Measurements from ENCODE around the gene ELL2. TPM values are rescaled to one million over a fixed set of nuclear protein-coding genes. Genes with fewer than 3 reads are reported as not detected.

ELL2 gene
- total RNA-seq, 1 donor from 2014 or later: 50.8 TPM

- no peak for DNase-seq (ENCODE audit: extremely low spot score, unreplicated experiment)
- no peak overlapping the region for H3K4me3 Mint-ChIP-seq (ENCODE audit: unreplicated experiment)
- peaks cover under 1% of the 10 kb centered on the region for H3K4me1 Mint-ChIP-seq (ENCODE audit: unreplicated experiment)
- TF ChIP-seq CTCF (IDR thresholded peaks at IDR 0.05): no peak
- no peaks in the 10 kb centered on the region for H3K9me3 Mint-ChIP-seq (ENCODE audit: unreplicated experiment)
- no peak overlapping the region for H3K27ac Mint-ChIP-seq (ENCODE audit: unreplicated experiment)
- H3K36me3 Mint-ChIP-seq (ENCODE audit: unreplicated experiment): peaks cover 70% of the 10 kb centered on the region
- no peaks in the 10 kb centered on the region for H3K27me3 Mint-ChIP-seq (ENCODE audit: unreplicated experiment)
Observed at GRCh38 chr5:95895251-95895650, 66.4 kb downstream of the ELL2 start.

DNA sequence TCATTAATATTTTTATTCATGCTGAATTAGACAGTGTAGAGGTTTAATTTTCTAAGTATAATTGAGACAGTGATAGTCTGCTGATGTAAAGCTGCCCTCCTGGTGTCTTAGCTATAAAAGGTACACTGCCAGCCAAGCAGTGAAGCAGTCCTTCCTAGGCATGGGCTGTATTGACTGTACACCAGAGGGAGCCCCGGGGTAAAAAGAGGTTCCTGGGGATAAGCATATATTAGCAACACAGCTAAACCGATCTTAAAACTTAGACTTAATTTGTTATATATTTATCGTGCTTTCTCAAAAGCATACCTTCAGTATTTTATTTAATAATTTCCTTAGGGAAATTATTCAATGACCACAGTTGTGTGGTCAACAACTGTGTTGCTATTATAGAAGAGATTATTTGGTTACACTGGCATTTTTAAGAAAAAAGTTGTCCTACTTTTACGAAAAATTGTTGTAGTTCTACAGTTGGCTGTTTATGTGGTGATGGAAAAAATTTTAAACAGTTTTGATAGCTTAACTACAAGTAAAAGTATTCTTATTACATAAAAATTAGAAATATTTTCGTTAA, 68.8 kb downstream of the ELL2 start:
- no peak for DNase-seq (ENCODE audit: extremely low spot score, unreplicated experiment)
- no peaks in the 10 kb centered on the region for H3K9me3 Mint-ChIP-seq (ENCODE audit: unreplicated experiment)
- H3K36me3 Mint-ChIP-seq (ENCODE audit: unreplicated experiment): peaks cover 64% of the 10 kb centered on the region
- no peaks in the 10 kb centered on the region for H3K27me3 Mint-ChIP-seq (ENCODE audit: unreplicated experiment)
- no peak overlapping the region for H3K27ac Mint-ChIP-seq (ENCODE audit: unreplicated experiment)
- TF ChIP-seq CTCF (IDR thresholded peaks at IDR 0.05): peak; percentile 60
- no peak overlapping the region for H3K4me3 Mint-ChIP-seq (ENCODE audit: unreplicated experiment)
- H3K4me1 Mint-ChIP-seq (ENCODE audit: unreplicated experiment): no peaks in the 10 kb centered on the region

DNA sequence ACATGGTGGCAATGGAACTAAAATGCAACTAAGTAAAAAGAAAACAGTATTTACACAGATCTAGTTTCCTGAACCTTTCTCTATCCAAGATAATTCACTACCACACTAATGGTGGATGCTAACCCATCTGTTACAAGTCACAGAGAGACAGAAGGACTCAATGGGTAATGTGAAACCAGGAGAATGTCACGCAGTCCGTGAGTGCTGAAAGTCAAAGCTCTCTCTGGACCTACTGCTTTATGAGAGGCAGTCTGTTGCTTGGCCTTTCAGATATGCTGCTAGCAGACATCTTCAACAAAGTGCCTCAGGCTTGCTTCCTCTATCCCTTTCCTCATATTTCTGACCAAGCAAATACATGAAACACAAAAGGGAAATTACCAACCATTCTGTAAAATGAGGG, 70.2 kb downstream of the ELL2 start:
- H3K36me3 Mint-ChIP-seq (ENCODE audit: unreplicated experiment): peaks cover 58% of the 10 kb centered on the region

GRCh38 chr5:95889076-95889475, 72.6 kb downstream of the ELL2 start:
- Mint-ChIP-seq H3K4me1 (ENCODE audit: unreplicated experiment) (no peaks in the 10 kb centered on the region), H3K27me3 (ENCODE audit: unreplicated experiment) (no peaks in the 10 kb centered on the region), H3K9me3 (ENCODE audit: unreplicated experiment) (no peaks in the 10 kb centered on the region)

More for the DNA sequence above, 70.2 kb downstream of the ELL2 start:
- no peaks in the 10 kb centered on the region for H3K9me3 Mint-ChIP-seq (ENCODE audit: unreplicated experiment)
- H3K4me1 Mint-ChIP-seq (ENCODE audit: unreplicated experiment): no peaks in the 10 kb centered on the region
- no peak for TF ChIP-seq CTCF (IDR thresholded peaks at IDR 0.05)
- H3K27me3 Mint-ChIP-seq (ENCODE audit: unreplicated experiment): no peaks in the 10 kb centered on the region
- H3K27ac Mint-ChIP-seq (ENCODE audit: unreplicated experiment): no peak overlapping the region
- DNase-seq (ENCODE audit: extremely low spot score, unreplicated experiment): no peak
- no peak overlapping the region for H3K4me3 Mint-ChIP-seq (ENCODE audit: unreplicated experiment)

GRCh38 chr5:95887977-95888376, 73.7 kb downstream of the ELL2 start:
- Mint-ChIP-seq H3K4me1 (ENCODE audit: unreplicated experiment) (no peaks in the 10 kb centered on the region), H3K4me3 (ENCODE audit: unreplicated experiment) (no peak overlapping the region), H3K9me3 (ENCODE audit: unreplicated experiment) (no peaks in the 10 kb centered on the region), H3K27ac (ENCODE audit: unreplicated experiment) (no peak overlapping the region), H3K36me3 (ENCODE audit: unreplicated experiment) (peaks cover 63% of the 10 kb centered on the region), H3K27me3 (ENCODE audit: unreplicated experiment) (no peaks in the 10 kb centered on the region)
- DNase-seq (ENCODE audit: extremely low spot score, unreplicated experiment): no peak
- TF ChIP-seq CTCF (IDR thresholded peaks at IDR 0.05): no peak

More at GRCh38 chr5:95889076-95889475, 72.6 kb downstream of the ELL2 start:
- Mint-ChIP-seq H3K36me3 (ENCODE audit: unreplicated experiment) (peaks cover 54% of the 10 kb centered on the region), H3K27ac (ENCODE audit: unreplicated experiment) (no peak overlapping the region), H3K4me3 (ENCODE audit: unreplicated experiment) (no peak overlapping the region)
- TF ChIP-seq CTCF (IDR thresholded peaks at IDR 0.05): no peak
- DNase-seq (ENCODE audit: extremely low spot score, unreplicated experiment): no peak

All from osteocyte (in vitro differentiated cells).